SU-DHL-6 (cell line): ENCODE results near the gene HOXA9.

Experiments used
- H2AFZ ChIP-seq: fragments of 200-600 bp; sonication (generic); 2 replicates; pipeline ENCODE4 v1.6.1; 2014; ENCODE audit warnings: low read depth, mild to moderate bottlenecking, moderate library complexity, mixed read lengths, antibody characterized with exemption, low read length; ENCODE audit not compliant: severe bottlenecking
- H3F3A ChIP-seq: fragments of 200-600 bp; shearing (Covaris generic); 2 replicates; pipeline ENCODE4 v1.6.0; 2016; ENCODE audit warnings: antibody characterized with exemption, mild to moderate bottlenecking; ENCODE audit not compliant: insufficient read depth
- H3K27ac ChIP-seq: fragments of 200-600 bp; sonication (generic); 2 replicates; pipeline ENCODE4 v1.5.1; 2016; ENCODE audit warnings: low read depth, mild to moderate bottlenecking, low read length, moderate library complexity, mixed read lengths
- H3K27me3 ChIP-seq: fragments of 200-600 bp; sonication (generic), shearing (Covaris generic); 2 replicates; pipeline ENCODE4 v1.6.0; 2014; ENCODE audit warnings: mild to moderate bottlenecking, low read length
- H3K36me3 ChIP-seq: fragments of 200-600 bp; sonication (generic); 2 replicates; pipeline ENCODE4 v1.6.1; 2014; ENCODE audit warnings: mild to moderate bottlenecking, low read length, mixed read lengths
- H3K4me2 ChIP-seq: fragments of 300-600, 200-600 bp; shearing (Covaris generic), sonication (generic); 2 replicates; pipeline ENCODE4 v1.6.0; 2014; ENCODE audit warnings: low read length, low read depth, mild to moderate bottlenecking; ENCODE audit not compliant: poor library complexity, severe bottlenecking
- H3K4me3 ChIP-seq: fragments of 200-600 bp; sonication (generic); 2 replicates; pipeline ENCODE4 v1.5.1; 2014; ENCODE audit warnings: antibody characterized with exemption, low read length, mild to moderate bottlenecking, mixed read lengths; ENCODE audit not compliant: insufficient read depth, poor library complexity, severe bottlenecking
- H3K79me2 ChIP-seq: fragments of 200-600 bp; sonication (generic); 2 replicates; pipeline ENCODE4 v1.6.1; 2014; ENCODE audit warnings: mild to moderate bottlenecking, low read length, moderate library complexity; ENCODE audit not compliant: insufficient read depth
- H3K9ac ChIP-seq: fragments of 200-600 bp; sonication (generic); 2 replicates; pipeline ENCODE4 v1.7.0; 2014; ENCODE audit warnings: mild to moderate bottlenecking, low read length
- H3K9me2 ChIP-seq: fragments of 200-600 bp; sonication (generic); replicated peaks from 2 replicates; pipeline ENCODE4 v1.6.1; 2014; ENCODE audit warnings: low read length; ENCODE audit not compliant: insufficient read depth
- H3K9me3 ChIP-seq: fragments of 200-600 bp; sonication (generic); 2 replicates; pipeline ENCODE4 v1.6.1; 2014; ENCODE audit warnings: low read length, mixed read lengths; ENCODE audit not compliant: insufficient read depth
- H4K20me1 ChIP-seq: fragments of 200-600 bp; sonication (generic); 2 replicates; pipeline ENCODE4 v1.6.1; 2014; ENCODE audit warnings: low read depth, mild to moderate bottlenecking, antibody characterized with exemption, low read length, moderate library complexity, mixed read lengths
- CTCF ChIP-seq: fragments of 200-600 bp; sonication (generic); IDR thresholded peaks from one replicate; pipeline ENCODE4 v1.5.1; 2017; ENCODE audit warnings: antibody characterized with exemption, mild to moderate bottlenecking, low read length, moderate library complexity; ENCODE audit not compliant: insufficient read depth, poor library complexity, severe bottlenecking
- EZH2phosphoT487 ChIP-seq: fragments of 200-600 bp; sonication (generic), shearing (Covaris generic); conservative IDR thresholded peaks from 2 replicates; pipeline ENCODE4 v1.6.1; 2018; ENCODE audit warnings: mild to moderate bottlenecking, antibody characterized with exemption, low read length, moderate library complexity, mixed read lengths

The HOXA9 gene

GRCh38 chr7:27145914-27146412 lies 19.4 kb downstream of the HOXA9 start:
- Histone ChIP-seq H2AFZ (no peak overlapping the region), H4K20me1 (no peaks in the 10 kb centered on the region), H3K9ac (no peak overlapping the region), H3K79me2 (peaks cover 15% of the 10 kb centered on the region; the same call in 1 of the 2 replicates), H3K9me2 (no peaks in the 10 kb centered on the region), H3K27me3 (no peaks in the 10 kb centered on the region), H3K4me2 (no peak overlapping the region), H3K4me3 (no peak overlapping the region), H3K9me3 (no peaks in the 10 kb centered on the region), H3K36me3 (no peaks in the 10 kb centered on the region), H3F3A (no peaks in the 10 kb centered on the region), H3K27ac (no peak overlapping the region)
- TF ChIP-seq EZH2phosphoT487 (no peak), CTCF (no peak)

- H3K9me3 ChIP-seq: no peaks in the 10 kb centered on the region
- no peaks in the 10 kb centered on the region for H3K9me2 ChIP-seq
- no peak overlapping the region for H3K4me3 ChIP-seq
- H3K27ac ChIP-seq: no peak overlapping the region
- no peaks in the 10 kb centered on the region for H3K27me3 ChIP-seq
- TF ChIP-seq EZH2phosphoT487 (no peak), CTCF (no peak)
- no peaks in the 10 kb centered on the region for H3F3A ChIP-seq
- H3K36me3 ChIP-seq: no peaks in the 10 kb centered on the region
- no peak overlapping the region for H3K4me2 ChIP-seq
- H2AFZ ChIP-seq: no peak overlapping the region
- no peak overlapping the region for H3K9ac ChIP-seq
- H3K79me2 ChIP-seq: peaks cover 13% of the 10 kb centered on the region; the same call in 1 of the 2 replicates
- H4K20me1 ChIP-seq: no peaks in the 10 kb centered on the region
These were observed 20.0 kb downstream of the HOXA9 start for GRCh38 chr7:27145165-27145913.

DNA sequence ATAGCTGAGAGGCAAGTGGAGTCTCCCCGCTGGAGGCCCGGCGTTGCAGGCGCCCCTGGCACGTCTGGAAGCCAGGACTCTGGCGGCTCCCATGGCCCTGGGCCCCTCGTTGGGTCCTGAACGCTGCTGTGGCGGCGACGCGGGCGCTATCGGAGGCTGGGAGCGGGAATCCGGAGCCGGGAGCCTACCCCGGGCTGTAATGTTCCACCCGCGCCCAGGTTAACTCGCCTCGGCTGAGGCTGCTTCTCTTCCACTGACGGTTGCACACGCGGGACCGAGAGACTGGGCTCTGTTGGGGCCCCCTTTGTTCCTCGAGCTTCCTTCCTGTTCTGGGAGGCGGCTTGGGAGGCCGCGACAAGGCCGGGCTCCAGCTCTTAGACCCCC lies 20.6 kb downstream of the HOXA9 start:
- Histone ChIP-seq H3K27ac (no peak overlapping the region), H3K9me2 (no peaks in the 10 kb centered on the region), H3K79me2 (peaks cover 7% of the 10 kb centered on the region; the same call in 1 of the 2 replicates), H3K4me2 (no peak overlapping the region), H3F3A (no peaks in the 10 kb centered on the region), H4K20me1 (no peaks in the 10 kb centered on the region), H3K27me3 (no peaks in the 10 kb centered on the region), H3K4me3 (no peak overlapping the region), H2AFZ (no peak overlapping the region), H3K36me3 (no peaks in the 10 kb centered on the region), H3K9ac (no peak overlapping the region), H3K9me3 (no peaks in the 10 kb centered on the region)
- TF ChIP-seq CTCF (no peak), EZH2phosphoT487 (no peak)
